ENCODE measurements around the gene HCAR3.

DNA sequence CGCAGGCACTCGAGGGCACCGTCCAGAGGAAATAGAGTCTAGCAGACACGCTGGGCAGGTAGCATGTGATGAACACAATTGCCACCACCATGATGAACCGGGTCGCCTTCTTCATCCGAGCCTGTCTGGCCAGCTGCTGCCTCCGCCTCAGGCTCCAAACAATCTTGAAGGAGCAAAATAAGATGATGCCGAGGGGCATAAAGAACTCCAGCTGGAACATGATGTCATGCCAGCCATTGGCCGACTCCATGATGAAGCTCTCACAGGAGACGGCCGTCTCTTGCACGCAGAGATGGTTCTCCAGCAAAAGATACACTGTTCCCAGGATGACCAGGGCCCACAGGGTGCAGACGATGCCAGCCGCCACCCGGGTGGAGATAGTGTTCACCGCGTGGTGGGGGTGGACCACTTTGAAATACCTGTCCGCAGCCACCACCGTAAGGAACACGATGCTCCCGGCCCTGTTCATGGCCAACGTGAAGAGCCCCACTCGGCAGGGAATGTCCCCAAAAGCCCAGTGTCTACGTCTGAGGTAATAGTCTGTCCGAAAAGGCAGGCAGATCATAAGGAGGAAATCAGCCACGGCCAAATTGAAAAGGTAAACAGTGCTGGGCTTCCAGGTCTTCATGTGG, 13.1 kb upstream of the HCAR3 start:
- TF ChIP-seq POLR2A (IDR thresholded peaks at IDR 0.05): no peak
- TF ChIP-seq, protein P1, sequence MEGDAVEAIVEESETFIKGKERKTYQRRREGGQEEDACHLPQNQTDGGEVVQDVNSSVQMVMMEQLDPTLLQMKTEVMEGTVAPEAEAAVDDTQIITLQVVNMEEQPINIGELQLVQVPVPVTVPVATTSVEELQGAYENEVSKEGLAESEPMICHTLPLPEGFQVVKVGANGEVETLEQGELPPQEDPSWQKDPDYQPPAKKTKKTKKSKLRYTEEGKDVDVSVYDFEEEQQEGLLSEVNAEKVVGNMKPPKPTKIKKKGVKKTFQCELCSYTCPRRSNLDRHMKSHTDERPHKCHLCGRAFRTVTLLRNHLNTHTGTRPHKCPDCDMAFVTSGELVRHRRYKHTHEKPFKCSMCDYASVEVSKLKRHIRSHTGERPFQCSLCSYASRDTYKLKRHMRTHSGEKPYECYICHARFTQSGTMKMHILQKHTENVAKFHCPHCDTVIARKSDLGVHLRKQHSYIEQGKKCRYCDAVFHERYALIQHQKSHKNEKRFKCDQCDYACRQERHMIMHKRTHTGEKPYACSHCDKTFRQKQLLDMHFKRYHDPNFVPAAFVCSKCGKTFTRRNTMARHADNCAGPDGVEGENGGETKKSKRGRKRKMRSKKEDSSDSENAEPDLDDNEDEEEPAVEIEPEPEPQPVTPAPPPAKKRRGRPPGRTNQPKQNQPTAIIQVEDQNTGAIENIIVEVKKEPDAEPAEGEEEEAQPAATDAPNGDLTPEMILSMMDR (IDR thresholded peaks at IDR 0.05): no peak
